HG03575 (cell line): Measurements from ENCODE around the gene CCL2.
"Not testable (repeated sequence)": the region's sequence is repeated elsewhere in the genome, so short reads cannot be mapped to it uniquely, and the experiment has no call there.

Experiments
- ATAC-seq: cut with Tn5 transposase; IDR thresholded peaks from one replicate; pipeline ENCODE4 v1.9.1; 2021; ENCODE audit not compliant: unreplicated experiment, insufficient number of reproducible peaks, low FRiP score; ENCODE audit errors: extremely low read depth

The CCL2 gene

DNA sequence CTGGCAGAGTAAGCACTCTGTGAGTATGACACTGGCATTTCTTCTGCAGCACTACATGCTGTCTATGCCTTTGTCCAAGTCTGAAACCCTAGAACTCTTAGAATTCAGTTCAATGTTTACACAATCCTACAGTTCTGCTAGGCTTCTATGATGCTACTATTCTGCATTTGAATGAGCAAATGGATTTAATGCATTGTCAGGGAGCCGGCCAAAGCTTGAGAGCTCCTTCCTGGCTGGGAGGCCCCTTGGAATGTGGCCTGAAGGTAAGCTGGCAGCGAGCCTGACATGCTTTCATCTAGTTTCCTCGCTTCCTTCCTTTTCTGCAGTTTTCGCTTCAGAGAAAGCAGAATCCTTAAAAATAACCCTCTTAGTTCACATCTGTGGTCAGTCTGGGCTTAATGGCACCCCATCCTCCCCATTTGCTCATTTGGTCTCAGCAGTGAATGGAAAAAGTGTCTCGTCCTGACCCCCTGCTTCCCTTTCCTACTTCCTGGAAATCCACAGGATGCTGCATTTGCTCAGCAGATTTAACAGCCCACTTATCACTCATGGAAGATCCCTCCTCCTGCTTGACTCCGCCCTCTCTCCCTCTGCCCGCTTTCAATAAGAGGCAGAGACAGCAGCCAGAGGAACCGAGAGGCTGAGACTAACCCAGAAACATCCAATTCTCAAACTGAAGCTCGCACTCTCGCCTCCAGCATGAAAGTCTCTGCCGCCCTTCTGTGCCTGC lies at the start of gene CCL2:
Gene CCL2 (plus strand): TSS at position 635 of the 730 bp plus-strand sequence. CDS start 65 bp downstream, at position 700.
- ATAC-seq: no peak

DNA sequence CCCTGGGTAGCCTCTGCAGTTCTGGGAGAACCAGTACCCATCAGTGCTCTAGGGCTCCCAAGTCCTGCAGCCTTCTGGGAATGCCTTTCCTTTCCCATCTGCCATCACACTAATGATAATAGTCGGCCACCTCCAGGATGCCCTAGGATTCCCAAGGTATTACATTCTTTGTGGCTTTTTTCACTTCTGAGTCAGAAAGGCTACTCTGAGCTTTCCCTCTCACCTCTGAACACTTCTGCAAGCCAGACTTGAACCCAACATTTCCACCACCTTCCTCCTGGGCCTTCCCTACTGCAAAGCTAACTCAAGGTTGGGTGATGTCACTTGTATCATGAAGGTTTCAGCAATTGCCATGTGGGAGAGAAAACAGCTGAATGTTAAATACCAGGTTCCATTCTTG lies 49.7 kb upstream of the CCL2 start:
- no peak for ATAC-seq

DNA sequence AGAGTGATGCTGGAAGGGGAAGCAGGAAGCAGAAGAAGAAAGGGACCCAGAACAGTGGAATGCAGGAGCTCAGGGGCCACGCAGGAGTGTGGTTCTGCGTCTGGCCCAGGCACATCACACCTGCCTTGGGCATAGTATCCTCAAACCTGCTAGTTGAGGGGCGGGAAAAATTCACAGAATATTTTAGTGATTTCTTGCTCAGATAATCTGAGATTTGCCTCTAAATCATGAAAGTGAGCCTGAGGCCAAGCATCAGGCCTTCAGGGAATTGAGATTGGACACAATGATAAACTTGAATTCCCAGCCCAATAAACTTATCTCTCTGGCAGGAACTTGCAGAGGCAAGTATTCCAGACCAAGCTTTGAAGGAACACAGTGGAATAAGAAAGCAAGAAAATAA lies 48.5 kb upstream of the CCL2 start:
- no peak for ATAC-seq

DNA sequence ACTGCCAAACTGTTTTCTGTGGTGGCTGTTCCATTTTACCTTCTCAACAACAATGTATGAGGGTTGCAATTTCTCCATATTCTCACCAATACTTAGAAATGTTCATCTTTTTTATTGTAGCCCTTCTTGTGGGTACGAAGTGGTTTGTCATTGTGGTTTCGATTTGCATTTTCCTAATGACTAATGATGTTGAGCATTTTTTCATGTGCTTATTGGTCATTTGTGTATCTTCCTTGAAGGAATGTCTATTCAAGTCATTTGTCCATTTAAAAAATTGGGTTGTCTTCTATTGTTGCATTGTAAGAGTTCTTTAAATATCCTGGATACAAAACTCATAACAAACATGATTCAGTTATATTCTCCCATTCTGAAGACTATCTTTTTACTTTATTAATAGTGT lies 47.5 kb upstream of the CCL2 start:
- no peak for ATAC-seq

DNA sequence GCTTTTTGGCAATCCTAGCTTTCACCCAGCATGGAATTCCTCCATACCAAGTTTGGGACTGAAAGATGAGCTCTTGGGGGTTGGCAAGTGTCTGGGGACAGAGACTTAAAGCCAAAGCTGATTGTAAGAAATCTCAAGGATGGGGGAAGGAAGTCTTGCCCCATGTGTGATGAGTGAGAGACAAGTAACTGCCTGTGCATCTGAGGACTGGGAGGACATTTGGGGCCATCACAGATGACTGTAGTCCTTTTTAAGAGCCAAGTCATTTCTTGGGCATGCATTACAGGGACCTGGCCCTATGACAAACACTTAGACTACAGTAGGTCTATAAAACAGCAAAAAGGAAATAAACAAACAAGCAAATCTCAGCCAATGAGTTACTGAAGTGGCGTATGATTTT lies 36.3 kb upstream of the CCL2 start:
- no peak for ATAC-seq

DNA sequence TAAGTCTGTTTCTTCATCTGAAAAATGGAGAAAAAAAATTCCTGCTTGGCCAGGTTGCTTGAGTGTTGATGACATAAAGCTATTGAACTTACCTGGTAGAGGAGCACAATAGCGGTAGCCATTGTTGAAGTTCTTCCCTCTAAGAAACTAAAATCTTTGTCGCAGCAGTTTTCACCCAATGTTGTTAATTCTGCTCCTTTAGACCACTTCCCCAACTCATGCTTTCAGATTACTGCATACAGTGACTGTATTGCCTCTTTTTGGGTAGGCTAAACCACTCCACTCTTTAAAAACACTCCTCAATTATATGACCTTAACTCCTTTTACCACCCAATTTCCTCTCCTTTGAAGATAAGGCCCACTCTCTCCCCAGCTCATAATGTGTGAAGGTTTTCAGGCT lies 35.7 kb upstream of the CCL2 start:
- no peak for ATAC-seq

DNA sequence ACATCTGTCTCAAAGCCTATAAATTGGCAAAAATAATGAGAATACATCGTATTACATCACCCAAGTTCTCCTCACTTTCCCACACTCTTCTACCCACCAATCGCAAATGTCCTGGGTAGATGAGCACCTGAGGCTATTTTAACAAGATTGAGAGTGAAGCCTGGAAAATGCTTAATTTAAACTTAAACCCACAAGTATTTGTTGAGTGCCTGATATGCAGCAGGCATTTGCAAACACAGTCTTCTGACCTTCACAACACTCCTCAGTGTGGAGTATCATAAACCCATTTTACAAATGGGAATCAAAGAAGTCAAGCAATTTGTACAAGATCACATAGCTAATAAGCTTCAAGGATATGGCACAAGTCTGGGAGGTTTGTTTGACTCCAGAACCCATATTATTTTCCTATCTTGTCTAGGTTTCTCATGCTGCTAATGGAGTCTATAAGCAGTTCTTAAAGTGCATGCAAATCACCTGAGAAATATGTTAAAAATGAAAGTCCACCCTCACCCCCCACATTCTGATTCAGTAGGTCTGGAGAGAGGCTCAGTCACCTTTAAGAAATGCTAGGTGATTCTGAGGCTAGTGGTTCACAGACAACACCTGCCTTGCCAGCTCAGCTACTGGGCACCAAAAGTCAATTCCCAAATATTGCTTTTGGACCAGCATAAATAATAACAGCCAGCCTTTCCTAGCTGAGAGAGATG lies 34.9 kb upstream of the CCL2 start:
- ATAC-seq: no peak

DNA sequence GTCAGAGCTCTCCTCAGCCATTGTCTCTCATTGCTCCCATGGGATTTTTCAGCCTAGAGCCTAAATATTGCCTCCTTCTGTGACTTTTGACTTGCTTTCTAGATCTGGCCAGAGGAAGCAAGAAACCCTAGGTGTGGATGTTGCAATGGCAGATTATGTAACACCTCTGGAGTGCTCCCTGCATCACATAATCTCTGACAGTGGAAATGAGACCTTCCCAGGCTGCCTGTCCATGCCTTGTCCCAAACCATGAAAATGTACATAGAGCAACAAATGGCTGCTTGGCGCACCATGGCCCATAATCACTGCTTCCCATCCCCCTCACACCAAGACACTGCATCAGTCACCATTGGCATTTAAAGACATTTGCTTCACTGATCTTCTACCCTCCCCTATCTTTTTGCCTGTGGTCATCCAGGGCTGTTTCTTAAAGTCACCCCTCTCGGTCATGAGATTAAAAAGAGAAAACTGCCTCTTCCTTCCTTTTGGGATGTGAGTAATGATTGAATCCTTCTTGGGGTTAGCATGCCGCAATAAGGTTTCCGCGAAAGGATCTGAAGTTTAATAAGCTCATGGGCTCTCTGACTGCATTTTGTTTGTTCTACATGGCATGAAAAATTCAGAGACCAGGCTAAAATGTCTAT lies 34.2 kb upstream of the CCL2 start:
- ATAC-seq: no peak

DNA sequence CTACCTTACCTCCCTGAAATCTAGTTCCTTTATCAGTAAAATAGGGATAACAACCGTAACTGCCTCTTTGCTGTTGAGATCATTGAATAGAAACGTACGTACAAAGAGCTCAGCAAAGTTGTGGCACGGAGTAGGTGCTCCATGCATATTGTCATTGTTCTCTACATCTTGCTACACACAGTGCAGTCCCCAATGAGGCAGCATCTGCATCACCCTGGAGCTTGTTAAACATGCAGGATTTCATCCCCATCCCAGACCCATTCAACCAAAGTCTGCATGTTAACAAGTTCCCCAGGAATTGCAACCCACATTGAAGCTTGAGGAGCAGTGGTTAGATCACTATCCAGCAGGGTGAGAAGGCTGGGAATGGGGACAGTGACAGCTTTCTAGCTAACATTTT lies 33.7 kb upstream of the CCL2 start:
- no peak for ATAC-seq

DNA sequence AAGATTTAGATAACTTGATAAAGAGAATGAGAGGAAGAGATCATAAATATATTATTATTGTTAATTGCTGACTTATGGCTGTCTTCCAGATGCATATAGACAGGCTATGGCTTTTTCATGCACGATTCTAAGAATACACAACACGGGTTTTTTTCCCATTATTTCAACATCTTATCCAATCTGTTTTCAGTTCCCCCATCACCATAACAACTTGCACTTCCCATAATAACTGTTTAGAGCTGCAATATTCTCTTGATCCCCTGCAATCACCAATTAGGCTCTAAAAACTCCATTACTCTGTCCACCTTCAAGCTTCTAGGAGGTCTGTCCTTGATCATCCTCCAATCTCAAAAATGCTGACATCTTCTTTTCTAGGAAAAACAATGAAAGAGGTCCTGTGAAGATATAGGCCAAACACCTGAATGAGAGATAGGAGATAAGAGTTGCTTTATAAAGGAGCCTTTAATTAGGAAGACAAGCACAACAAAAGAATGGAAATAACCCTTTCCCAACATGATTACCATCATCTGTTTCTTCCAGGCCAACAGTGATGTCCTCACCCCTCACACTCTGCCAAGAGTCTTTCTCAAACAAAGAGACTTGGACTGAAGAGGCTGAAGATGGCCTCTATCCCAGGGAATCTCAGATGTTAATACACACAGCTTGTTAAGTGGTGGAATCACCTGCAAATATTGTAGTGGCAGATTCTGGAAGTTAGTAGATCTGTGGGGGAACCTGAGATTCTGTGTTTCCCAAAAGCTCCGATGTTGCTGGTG lies 32.2 kb upstream of the CCL2 start:
- no peak for ATAC-seq

DNA sequence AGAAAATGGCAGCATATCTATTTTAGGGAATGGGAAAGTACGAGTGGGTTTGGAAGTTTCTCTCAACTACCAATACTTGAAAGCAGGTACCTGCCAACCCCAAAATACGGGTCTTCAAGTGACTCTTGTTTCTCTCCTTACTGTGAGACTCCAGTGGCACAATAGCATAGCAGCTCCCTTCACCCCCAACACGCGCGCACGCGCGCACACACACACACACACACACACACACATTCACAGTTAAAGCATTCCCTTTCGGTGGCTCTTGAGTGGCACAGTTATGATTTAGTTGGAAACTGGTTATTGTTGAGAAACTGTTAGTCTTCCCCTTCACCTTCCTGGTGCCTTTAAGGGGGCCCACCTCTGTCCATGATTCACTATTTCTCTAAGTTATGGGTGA lies 30.0 kb upstream of the CCL2 start:
- ATAC-seq: no peak

DNA sequence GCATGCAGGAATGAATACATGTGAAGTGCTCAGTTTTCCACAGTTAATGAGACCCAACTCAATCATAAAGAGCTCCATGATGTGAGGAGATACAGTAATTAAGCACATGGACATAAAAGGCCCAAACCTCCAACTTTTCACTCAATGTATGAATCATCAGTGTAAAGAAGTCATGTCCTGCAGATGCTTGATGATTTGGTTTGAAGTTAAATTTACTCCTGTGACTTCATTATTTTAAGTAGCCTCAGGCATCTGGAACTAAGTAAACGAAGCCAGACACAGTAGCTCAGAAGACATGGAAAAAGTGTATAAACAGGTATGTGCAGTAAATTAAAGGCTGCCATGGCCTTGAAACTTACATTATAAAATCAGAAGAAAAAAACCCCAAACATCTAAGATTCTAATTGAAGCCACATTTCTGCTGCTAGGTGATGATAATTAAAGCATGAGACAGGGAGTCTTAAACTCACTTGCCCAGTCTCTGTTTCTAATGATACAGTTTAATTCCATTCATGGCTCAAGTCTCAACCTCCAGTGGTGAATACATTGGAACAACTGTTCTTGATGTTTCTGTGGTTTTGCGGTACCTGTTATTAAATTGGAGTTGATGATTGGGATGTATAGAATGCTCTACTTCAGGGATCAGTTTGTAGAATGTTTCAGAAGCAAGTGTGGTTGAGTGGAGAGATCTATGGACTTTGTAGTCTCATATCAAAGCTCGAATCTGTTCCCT lies 28.9 kb upstream of the CCL2 start:
- no peak for ATAC-seq

DNA sequence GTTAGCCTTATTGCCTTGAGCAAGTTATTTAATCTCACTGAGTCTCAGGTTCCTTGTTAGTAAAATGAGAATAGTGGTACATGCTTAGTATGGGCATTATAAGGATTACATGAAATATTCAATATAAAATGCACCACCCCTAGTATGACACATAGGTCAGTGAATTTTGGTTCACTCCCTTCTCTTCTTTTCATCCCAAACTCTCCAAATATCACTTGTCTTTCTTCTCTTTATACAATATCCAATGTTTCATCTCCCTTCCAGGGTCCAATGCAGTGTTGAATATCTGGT lies 28.4 kb upstream of the CCL2 start:
- ATAC-seq: no peak

DNA sequence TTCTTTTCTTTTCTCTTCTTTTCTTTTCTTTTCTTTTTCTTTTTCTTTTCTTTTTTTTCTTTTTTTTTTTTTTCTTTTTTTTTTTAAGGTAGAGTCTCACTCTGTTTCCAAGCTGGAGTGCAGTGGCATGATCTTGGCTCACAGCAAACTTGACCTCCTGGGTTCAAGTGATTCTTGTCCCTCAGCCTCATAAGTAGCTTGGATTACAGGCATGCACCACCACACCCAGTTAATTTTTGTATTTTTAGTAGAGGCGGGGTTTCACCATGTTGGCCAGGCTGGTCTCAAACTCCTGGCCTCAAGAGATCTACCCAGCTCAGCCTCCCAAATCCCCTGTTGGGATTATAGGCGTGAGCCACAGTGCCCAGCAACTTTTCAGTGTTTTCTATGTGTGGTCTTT lies 27.8 kb upstream of the CCL2 start:
- ATAC-seq: not testable (repeated sequence)

DNA sequence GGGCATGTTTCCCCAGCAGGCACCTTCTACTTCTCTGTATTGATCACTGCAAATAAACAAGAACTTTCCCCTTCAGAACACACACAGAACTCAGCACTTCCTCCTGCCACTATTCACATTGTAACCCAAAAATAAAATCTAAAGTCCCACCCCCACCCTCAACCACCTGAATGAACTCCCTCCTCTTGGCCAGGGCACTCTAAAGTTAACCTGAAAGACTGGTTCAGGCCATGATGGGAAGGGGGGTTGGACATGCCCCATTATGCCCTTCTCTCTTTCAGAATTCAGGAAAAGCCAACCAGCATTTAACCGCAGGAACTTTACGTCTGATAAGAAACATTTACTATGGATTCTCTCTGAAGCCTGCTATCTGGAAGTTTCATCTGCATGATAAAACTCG lies 27.4 kb upstream of the CCL2 start:
- no peak for ATAC-seq

DNA sequence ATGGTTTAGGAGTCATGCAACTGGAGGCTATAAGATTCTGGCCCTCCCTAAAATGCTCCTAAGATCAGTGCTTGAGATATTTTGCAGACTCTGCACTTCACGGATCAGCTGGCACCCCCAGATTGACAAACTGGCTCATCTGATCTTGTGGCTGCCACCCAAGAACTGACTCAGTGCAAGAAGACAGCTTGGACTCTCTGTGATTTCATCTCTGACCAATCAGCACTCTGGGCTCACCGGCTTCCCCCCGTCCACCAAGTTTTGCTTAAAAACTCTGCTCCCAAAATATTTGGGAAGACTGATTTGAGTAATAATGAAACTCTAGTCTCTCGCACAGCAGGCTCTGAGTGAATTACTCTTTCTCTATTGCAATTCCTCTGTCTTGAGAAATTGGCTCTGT lies 26.3 kb upstream of the CCL2 start:
- ATAC-seq: no peak

DNA sequence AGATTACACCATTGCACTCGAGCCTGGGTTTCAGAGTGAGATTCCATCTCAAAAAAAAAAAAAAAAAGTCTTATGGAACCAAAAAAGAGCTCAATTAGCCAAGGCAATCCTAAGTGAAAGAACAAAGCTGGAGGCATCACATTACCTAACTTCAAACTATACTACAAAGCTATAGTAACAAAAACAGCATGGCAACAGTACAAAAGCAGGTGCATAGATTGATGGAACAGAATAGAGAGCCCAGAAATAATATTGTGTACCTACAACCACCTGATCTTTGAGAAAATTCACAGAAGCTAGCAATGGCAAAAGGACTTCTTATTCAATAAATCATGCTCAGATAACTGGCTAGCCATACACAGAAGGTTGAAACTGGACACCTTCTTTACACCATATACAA lies 24.7 kb upstream of the CCL2 start:
- ATAC-seq: no peak

DNA sequence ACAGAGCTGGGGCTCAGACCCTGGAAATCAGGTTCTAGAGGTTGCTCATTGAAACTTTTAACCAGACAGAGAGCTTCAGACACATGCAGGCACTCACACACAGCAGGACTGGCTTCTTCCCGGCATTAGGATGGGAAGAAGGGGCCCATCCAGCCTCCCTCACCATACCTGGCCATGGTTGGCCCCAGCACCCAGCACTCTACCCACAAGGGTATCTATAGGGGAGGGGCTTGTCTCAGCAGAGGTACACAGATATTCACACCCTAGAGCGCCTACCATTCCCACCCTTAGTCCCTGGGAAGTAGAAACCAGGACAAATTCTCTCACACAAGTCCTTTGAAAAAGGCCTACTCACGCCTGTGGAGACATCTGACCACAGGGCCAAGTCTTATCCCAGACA lies 20.5 kb upstream of the CCL2 start:
- no peak for ATAC-seq

DNA sequence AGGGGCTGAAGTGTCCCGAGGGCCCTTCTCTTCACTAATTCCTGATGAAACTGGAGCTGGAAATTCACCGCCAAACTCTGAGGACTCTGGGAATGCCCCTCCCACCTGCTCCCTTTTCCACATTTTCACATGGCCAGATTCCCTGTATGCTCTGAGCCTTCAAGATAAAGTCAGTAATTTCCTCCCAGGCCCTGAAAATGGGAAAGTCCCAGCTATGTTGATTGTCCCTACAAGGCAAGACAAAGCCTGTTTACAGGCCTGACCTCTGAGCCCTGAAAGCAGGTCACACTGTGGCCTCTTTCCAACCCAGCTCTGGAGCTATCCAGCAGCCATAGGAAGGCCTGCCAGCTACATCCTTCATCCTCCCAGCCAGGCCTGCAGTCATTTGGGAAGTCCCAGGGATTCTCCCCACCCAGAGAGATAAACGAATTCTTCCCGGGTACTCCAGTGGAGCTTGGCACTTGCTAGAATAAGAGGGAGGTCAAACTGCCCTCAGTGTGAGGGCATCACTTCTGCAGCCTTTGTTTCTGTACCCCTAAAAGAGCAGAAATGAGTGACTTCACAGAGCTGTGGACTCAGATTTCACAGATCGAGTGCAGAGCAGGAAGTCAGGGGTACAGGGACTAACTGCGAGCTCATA lies 19.6 kb upstream of the CCL2 start:
- ATAC-seq: no peak
